Psoas muscle (tissue), 8 donors: ENCODE data around the gene DNASE2B. TPM values are rescaled to one million over a fixed set of nuclear protein-coding genes. Genes with fewer than 3 reads are reported as not detected.

Experiments used
- ATAC-seq, 4 donors: fragments of 200-7000 bp; cut with Tn5 transposase; one replicate each; pipeline ENCODE4 v1.9.1; 2020; ENCODE audit warnings: moderate library complexity in 3 of 4, mild to moderate bottlenecking in 2 of 4
- DNase-seq, 2 donors: peaks; one replicate each; pipeline ENCODE4 v3.0.0-alpha.2; 2020
- H3K27ac ChIP-seq: fragments of 200-600 bp; one replicate; pipeline ENCODE4 v1.8.0; 2022
- H3K27me3 ChIP-seq, 3 donors: fragments of 200-600 bp in 1 of 3; one replicate each; pipeline versions ENCODE4 v1.6.1 to v1.8.0; 2013 to 2022; ENCODE audit warnings: low read length in 2 of 3, mild to moderate bottlenecking in 2 of 3, moderate library complexity in 1 of 3; ENCODE audit not compliant: insufficient read depth in 3 of 3
- H3K36me3 ChIP-seq, 2 donors: fragments of 200-600 bp in 1 of 2; one replicate each; pipeline versions ENCODE4 v1.6.1 to v1.8.0; 2013 to 2022; ENCODE audit warnings: low read depth in 1 of 2, mild to moderate bottlenecking in 1 of 2, moderate library complexity in 1 of 2; ENCODE audit not compliant: insufficient read depth in 1 of 2
- H3K4me1 ChIP-seq: fragments of 200-600 bp; one replicate; pipeline ENCODE4 v1.8.0; 2022
- H3K4me3 ChIP-seq: fragments of 200-600 bp; one replicate; pipeline ENCODE4 v1.8.0; 2022; ENCODE audit warnings: mild to moderate bottlenecking
- H3K9me3 ChIP-seq: fragments of 200-600 bp; one replicate; pipeline ENCODE4 v1.8.0; 2022
- CTCF ChIP-seq: fragments of 200-600 bp; IDR thresholded peaks from one replicate; pipeline ENCODE4 v1.8.0; 2022; ENCODE audit warnings: antibody characterized with exemption
- WGBS, 3 donors: extraction: QIAGEN DNeasy Blood & Tissue Kit; methylation state at CpG; one replicate each; pipeline versions ENCODE4 v1.1.6 to v1.1.7; 2013; 5-methylcytosine and 5-hydroxymethylcytosine counted together
- intact Hi-C, 2 donors: fragments of 100-400 bp; cut with DNase I; formaldehyde crosslinking; loops; one replicate each; pipeline versions ENCODE4 v1.11.0 to v1.14.2; 2022
- polyA plus RNA-seq, 3 donors: library from polyadenylated mRNA; stranded (reverse); fragments of 200-250 nt; gene quantifications; one replicate each; pipeline ENCODE4 v1.2.3, GENCODE V29; 2013
- total RNA-seq, 4 donors: library from RNA; stranded (reverse); fragmentation: NEBNext Ultra II Directional in 2 of 4; extraction: Animal tissue kit (Norgen Biotek cat#: 25700) in 2 of 4; gene quantifications; one replicate each; pipeline versions ENCODE4 v1.2.1 to v1.2.4, GENCODE V29; 2021 to 2023
- donor health status: healthy with polysubstance abuse.
- donor health status: DM: no; HTN: no; CAD: no; lungs with moderate emphysema.
- donor health status: Bipolar disorder and iron deficiency.
- donor health status: healthy.
- donor health status: DM: yes; HTN: yes; CAD: no.
- donor health status: DM: no; HTN: no; CAD: no.
- donor health status: DM: no; HTN: no; CAD: no.
- donor health status: DM: yes; HTN: yes; CAD: no.

The DNASE2B gene
- total and polyA plus RNA-seq, 7 donors, result 0.18 to 3.1 (median 0.84) TPM; not detected in 2

DNA sequence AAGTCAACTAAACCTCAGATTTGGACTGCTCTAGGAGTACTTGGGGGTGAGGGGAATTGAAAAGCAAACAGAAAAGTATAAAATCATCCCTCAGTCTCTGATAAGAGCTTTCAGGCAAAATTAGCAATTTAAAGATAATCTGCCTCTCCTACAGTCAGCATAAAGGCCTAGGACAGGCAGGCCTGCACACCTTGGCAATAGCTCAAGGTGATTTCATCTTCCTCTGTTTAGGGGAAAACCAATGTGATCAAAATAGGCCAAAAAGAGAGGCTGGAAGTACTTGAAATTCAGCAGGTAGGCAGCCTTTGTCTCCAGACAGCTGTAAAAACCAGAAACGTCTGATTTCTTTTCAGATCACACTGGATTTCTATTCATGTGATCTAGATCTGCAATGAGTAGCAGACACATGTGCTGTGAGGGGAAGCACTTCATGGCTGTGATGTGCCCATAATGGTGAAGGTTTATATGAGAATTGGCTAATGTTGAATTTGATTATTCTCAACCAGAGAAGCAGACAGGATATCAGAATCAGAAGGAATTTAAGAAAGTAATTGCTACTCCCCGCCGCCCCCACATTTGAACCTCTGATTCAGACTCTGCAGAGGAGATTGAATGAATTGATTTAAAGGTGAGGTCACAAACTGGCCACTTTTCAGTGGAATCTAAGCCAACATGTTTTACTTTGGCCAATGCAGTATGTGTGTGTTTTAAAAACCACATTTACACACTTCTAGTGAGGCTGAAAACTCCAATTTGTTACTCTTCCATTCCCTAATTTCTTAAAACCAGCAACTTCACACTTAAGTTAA, 45.8 kb upstream of the DNASE2B start:
- no peak for ATAC-seq
- Histone ChIP-seq H3K36me3 (no peaks in the 10 kb centered on the region), H3K27me3 (no peaks in the 10 kb centered on the region), H3K4me1 (peaks cover 3% of the 10 kb centered on the region), H3K27ac (no peak overlapping the region), H3K4me3 (no peak overlapping the region), H3K9me3 (no peaks in the 10 kb centered on the region)
- intact Hi-C loops, result no loop called here
- no peak for DNase-seq
- WGBS, 3 donors, result 76 to 80% (median 78%) methylated on average over 3 of the region's 3 CpGs
- TF ChIP-seq CTCF, result no peak

DNA sequence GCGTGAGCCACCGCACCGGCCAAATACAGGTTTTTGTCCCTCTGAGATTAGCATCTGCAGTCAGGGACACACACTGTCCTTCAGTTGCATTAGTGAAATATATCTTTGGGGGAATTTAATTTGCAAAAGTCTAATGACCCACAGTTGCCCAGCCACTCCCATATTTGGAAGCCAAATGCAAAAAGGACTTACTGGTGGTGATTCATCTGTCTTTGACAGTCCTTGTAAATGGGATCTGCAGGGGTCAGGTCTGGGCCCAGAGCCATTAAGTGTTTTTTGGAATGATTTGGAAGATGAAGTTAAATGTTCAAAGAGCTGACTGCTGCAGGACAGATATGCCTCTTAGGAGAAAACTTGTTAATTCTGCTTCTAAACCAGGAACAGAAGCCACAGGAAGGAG, 44.6 kb upstream of the DNASE2B start:
- 84 to 90% (median 87%) methylated on average over 3 of the region's 3 CpGs for WGBS, 3 donors
- H3K27ac ChIP-seq, result no peak overlapping the region
- H3K4me3 ChIP-seq, result no peak overlapping the region
- H3K36me3 ChIP-seq, result no peaks in the 10 kb centered on the region
- TF ChIP-seq CTCF, result no peak
- intact Hi-C loops, result no loop called here
- DNase-seq (no peak), ATAC-seq (no peak)
- H3K9me3 ChIP-seq, result no peaks in the 10 kb centered on the region
- no peaks in the 10 kb centered on the region for H3K27me3 ChIP-seq
- no peaks in the 10 kb centered on the region for H3K4me1 ChIP-seq

- intact Hi-C loops, result no loop called here
These were observed 42.7 kb upstream of the DNASE2B start for GRCh38 chr1:84355556-84355955.

GRCh38 chr1:84356881-84357280, 41.4 kb upstream of the DNASE2B start:
- 70 to 76% (median 70%) methylated on average over 1 of the region's 1 CpG for WGBS, 3 donors
- intact Hi-C loops, result no loop called here
- Histone ChIP-seq H3K27me3 (no peaks in the 10 kb centered on the region), H3K4me1 (no peaks in the 10 kb centered on the region), H3K27ac (no peak overlapping the region), H3K4me3 (no peak overlapping the region), H3K9me3 (no peaks in the 10 kb centered on the region), H3K36me3 (no peaks in the 10 kb centered on the region)
- ATAC-seq (no peak), DNase-seq (no peak)
- TF ChIP-seq CTCF, result no peak

More at GRCh38 chr1:84355556-84355955, 42.7 kb upstream of the DNASE2B start:
- DNase-seq (no peak), ATAC-seq (no peak)
- WGBS, 3 donors, result 89 to 92% (median 92%) methylated on average over 3 of the region's 3 CpGs
- no peak overlapping the region for H3K4me3 ChIP-seq
- no peaks in the 10 kb centered on the region for H3K4me1 ChIP-seq
- H3K36me3 ChIP-seq, result no peaks in the 10 kb centered on the region
- TF ChIP-seq CTCF, result no peak
- no peaks in the 10 kb centered on the region for H3K27me3 ChIP-seq
- H3K9me3 ChIP-seq, result no peaks in the 10 kb centered on the region
- no peak overlapping the region for H3K27ac ChIP-seq

DNA sequence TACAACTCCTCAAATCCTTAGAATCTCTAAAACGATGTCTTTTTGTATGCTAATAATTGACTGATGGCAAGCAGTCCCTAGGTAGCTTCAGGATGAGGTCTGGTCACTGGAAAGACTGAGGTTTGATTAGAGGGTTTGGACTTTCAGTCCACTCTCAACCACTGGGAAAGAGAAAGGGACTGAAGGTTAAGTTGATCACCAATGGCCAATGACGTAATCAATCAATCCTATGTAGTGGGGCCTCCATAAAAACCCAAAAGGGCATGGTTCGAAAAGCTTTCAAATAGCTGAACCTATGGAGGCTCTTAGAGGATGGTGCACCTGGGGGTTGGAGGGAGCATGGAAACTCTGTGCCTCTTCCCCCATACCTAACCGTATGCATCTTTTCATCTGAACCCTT, 39.6 kb upstream of the DNASE2B start:
- 89 to 96% (median 93%) methylated on average over 4 of the region's 4 CpGs for WGBS, 3 donors
- no peak for ATAC-seq
- intact Hi-C loops, result no loop called here

More for the DNA sequence above, 39.6 kb upstream of the DNASE2B start:
- DNase-seq, result no peak
- Histone ChIP-seq H3K27me3 (no peaks in the 10 kb centered on the region), H3K4me1 (peaks cover 5% of the 10 kb centered on the region), H3K9me3 (no peaks in the 10 kb centered on the region), H3K4me3 (no peak overlapping the region), H3K27ac (no peak overlapping the region), H3K36me3 (no peaks in the 10 kb centered on the region)
- TF ChIP-seq CTCF, result no peak
